NCI-H1436 (cell line): ENCODE measurements around the gene M6PR.
"Not testable (repeated sequence)": the region's sequence is repeated elsewhere in the genome, so short reads cannot be mapped to it uniquely, and the experiment has no call there.

Experiments used
- DNase-seq: peaks from one replicate; lab custom pipeline; 2025; lab: John Stamatoyannopoulos, UW

M6PR gene

GRCh38 chr12:8950702-8951478 lies 1.4 kb upstream of the M6PR start:
- no peak for DNase-seq

- peak; percentile 13 for DNase-seq
These were observed 729 bp upstream of the M6PR start for GRCh38 chr12:8950221-8950527.

- DNase-seq = no peak
These were observed 624 bp downstream of the M6PR start for GRCh38 chr12:8948701-8949341.

- DNase-seq = no peak
These were observed 1.7 kb downstream of the M6PR start for GRCh38 chr12:8947737-8948136.

GRCh38 chr12:8946733-8947132 lies 2.7 kb downstream of the M6PR start:
- DNase-seq = no peak

GRCh38 chr12:8943565-8944186 lies 5.8 kb downstream of the M6PR start:
- no peak for DNase-seq

GRCh38 chr12:8941691-8942478 lies 7.6 kb downstream of the M6PR start:
- DNase-seq = no peak

- not testable (repeated sequence) for DNase-seq
These were observed 11.5 kb downstream of the M6PR start for GRCh38 chr12:8937842-8938442.

GRCh38 chr12:8936735-8937134 lies 12.7 kb downstream of the M6PR start:
- no peak for DNase-seq

- not testable (repeated sequence) for DNase-seq
These were observed 15.4 kb downstream of the M6PR start for GRCh38 chr12:8934080-8934479.

- not testable (repeated sequence) for DNase-seq
These were observed 17.0 kb downstream of the M6PR start for GRCh38 chr12:8932464-8932863.

- not testable (repeated sequence) for DNase-seq
These were observed 18.7 kb downstream of the M6PR start for GRCh38 chr12:8930655-8931323.

- DNase-seq = no peak
These were observed 26.9 kb downstream of the M6PR start for GRCh38 chr12:8922544-8922943.

GRCh38 chr12:8919643-8920042 lies 29.8 kb downstream of the M6PR start:
- DNase-seq = not testable (repeated sequence)

GRCh38 chr12:8917751-8918150 lies 31.7 kb downstream of the M6PR start:
- no peak for DNase-seq

- DNase-seq = no peak
These were observed 32.4 kb downstream of the M6PR start for GRCh38 chr12:8917031-8917430.

GRCh38 chr12:8916154-8916553 lies 33.3 kb downstream of the M6PR start:
- DNase-seq = no peak

- DNase-seq = peak; percentile 43
These were observed 34.5 kb downstream of the M6PR start for GRCh38 chr12:8914716-8915526.

- DNase-seq = peak; percentile 85
These were observed 35.3 kb downstream of the M6PR start, which contains the start of gene PHC1 for GRCh38 chr12:8914033-8914715. TSS of gene PHC1 (plus strand) at chr12:8914509. CDS start at chr12:8917678, 3,169 bp downstream.

GRCh38 chr12:8913702-8914032 lies 35.8 kb downstream of the M6PR start:
- no peak for DNase-seq
